VCaP (cell line): Measurements from ENCODE around the gene ACSL3.
A peak's percentile ranks its signal among the peaks of the same experiment; 100 is the strongest.

Experiments used
- H3K27ac ChIP-seq: fragments of 450-650 bp; 2 replicates; pipeline ENCODE4 v1.5.1; 2017
- CTCF ChIP-seq: fragments of 450-650 bp; conservative IDR thresholded peaks from 2 replicates; pipeline ENCODE4 v1.5.1; 2017; ENCODE audit warnings: mild to moderate bottlenecking, moderate library complexity

Gene ACSL3

GRCh38 chr2:222899413-222900181 is 38.8 kb downstream of the ACSL3 start:
- TF ChIP-seq CTCF: no peak

GRCh38 chr2:222900354-222900753 is 39.5 kb downstream of the ACSL3 start:
- TF ChIP-seq CTCF: no peak
- H3K27ac ChIP-seq: 0 out of 2 replicates have a peak overlapping the region, but pooled peaks have one; percentile 4

More at GRCh38 chr2:222899413-222900181, 38.8 kb downstream of the ACSL3 start:
- H3K27ac ChIP-seq: 0 out of 2 replicates have a peak overlapping the region, but pooled peaks have one; percentile 4

GRCh38 chr2:222902660-222903059 is 41.8 kb downstream of the ACSL3 start:
- H3K27ac ChIP-seq: peak overlapping the region; percentile 44
- no peak for TF ChIP-seq CTCF

GRCh38 chr2:222903234-222904220 is 42.7 kb downstream of the ACSL3 start:
- TF ChIP-seq CTCF: peak; percentile 88
- H3K27ac ChIP-seq: peak overlapping the region; percentile 44

- TF ChIP-seq CTCF: no peak
- peak overlapping the region; percentile 4; the same call in 1 of the 2 replicates for H3K27ac ChIP-seq
These were observed 43.9 kb downstream of the ACSL3 start for GRCh38 chr2:222904557-222905258.

- H3K27ac ChIP-seq: peak overlapping the region; percentile 3; the same call in 1 of the 2 replicates
- TF ChIP-seq CTCF: no peak
These were observed 46.2 kb downstream of the ACSL3 start for GRCh38 chr2:222907048-222907447.
